Activated CD8-positive, alpha-beta T cell treated with anti-CD3 and anti-CD28 coated beads for 36 hours (primary cell): ENCODE data around the gene SKAP1. TPM values are rescaled to one million over a fixed set of nuclear protein-coding genes. Genes with fewer than 3 reads are reported as not detected.
"Not testable (repeated sequence)": the region's sequence is repeated elsewhere in the genome, so short reads cannot be mapped to it uniquely, and the experiment has no call there.

Source experiments
- ATAC-seq: fragments of 200-7000 bp; cut with Tn5 transposase; one replicate; pipeline ENCODE4 v1.10.0; 2021; ENCODE audit warnings: mild to moderate bottlenecking, moderate library complexity
- CTCF ChIA-PET: fragments of 350-600 bp; sonication (Branson Sonifier 250); formaldehyde crosslinking; loops from one replicate; lab custom pipeline; 2021; ENCODE audit warnings: antibody characterized with exemption; lab: Charles Lee
- POLR2A ChIA-PET: fragments of 350-600 bp; sonication (Branson Sonifier 250); formaldehyde crosslinking; loops from one replicate; lab custom pipeline; 2021; ENCODE audit warnings: antibody characterized with exemption; lab: Charles Lee
- DNase-seq: peaks from one replicate; pipeline ENCODE4 v3.0.0-alpha.2; 2020
- H3K27ac Mint-ChIP-seq: one replicate; pipeline ENCODE4 v1.8.0; 2021; ENCODE audit warnings: mild to moderate bottlenecking, mixed read lengths
- H3K27me3 Mint-ChIP-seq: one replicate; pipeline ENCODE4 v1.8.0; 2021; ENCODE audit warnings: mixed read lengths
- H3K36me3 Mint-ChIP-seq: one replicate; pipeline ENCODE4 v1.8.0; 2021; ENCODE audit warnings: low read depth, mixed read lengths
- H3K4me1 Mint-ChIP-seq: one replicate; pipeline ENCODE4 v1.8.0; 2021; ENCODE audit warnings: low read depth, mixed read lengths
- H3K4me3 Mint-ChIP-seq: one replicate; pipeline ENCODE4 v1.8.0; 2021; ENCODE audit warnings: mild to moderate bottlenecking, moderate library complexity, mixed read lengths
- H3K9me3 Mint-ChIP-seq: one replicate; pipeline ENCODE4 v1.8.0; 2021; ENCODE audit warnings: mixed read lengths
- CTCF ChIP-seq: fragments of 200-600 bp; IDR thresholded peaks from one replicate; pipeline ENCODE4 v1.8.0; 2022; ENCODE audit warnings: antibody characterized with exemption, mild to moderate bottlenecking
- intact Hi-C: fragments of 100-400 bp; cut with micrococcal nuclease; formaldehyde crosslinking; loops from one replicate; pipeline ENCODE4 v1.10.0; 2022
- total RNA-seq, 2 experiments: library from RNA; stranded (reverse); gene quantifications; one replicate each; pipeline ENCODE4 v1.2.3, GENCODE V29; 2021

SKAP1 gene
- total RNA-seq, 2 experiments from 2014 or later = 73.9 to 81.3 TPM

- intact Hi-C loops = no loop called here
- Mint-ChIP-seq H3K4me1 (peaks cover 29% of the 10 kb centered on the region), H3K27me3 (no peaks in the 10 kb centered on the region), H3K4me3 (no peak overlapping the region), H3K36me3 (peaks cover 31% of the 10 kb centered on the region), H3K27ac (peak overlapping the region; percentile 35), H3K9me3 (no peaks in the 10 kb centered on the region)
- DNase-seq = no peak
- TF ChIP-seq CTCF = no peak
- no peak for ATAC-seq
- POLR2A ChIA-PET = no interaction called here
- CTCF ChIA-PET = interaction anchor here (1.2 to 3.7 kb wide), 4 partner anchors 11 to 21 kb away, joined by 3 to 18 read pairs (median 5); no protein-coding TSS in a partner anchor
Measured at GRCh38 chr17:48373130-48373830, 56.7 kb downstream of the SKAP1 start.

- H3K27me3 Mint-ChIP-seq, intact Hi-C loops, ATAC-seq, H3K4me3 Mint-ChIP-seq, POLR2A ChIA-PET, H3K27ac Mint-ChIP-seq, H3K9me3 Mint-ChIP-seq, DNase-seq: not testable (repeated sequence)
- CTCF ChIA-PET = interaction anchor here (0.8 to 1.2 kb wide), 5 partner anchors 10 to 89 kb away, joined by 3 to 4 read pairs (median 4); no protein-coding TSS in a partner anchor
- Mint-ChIP-seq H3K4me1 (peaks cover 39% of the 10 kb centered on the region), H3K36me3 (peaks cover 41% of the 10 kb centered on the region)
Measured at GRCh38 chr17:48368967-48369366, 61.0 kb downstream of the SKAP1 start.

- Mint-ChIP-seq H3K36me3 (peaks cover 36% of the 10 kb centered on the region), H3K27ac (no peak overlapping the region), H3K9me3 (no peaks in the 10 kb centered on the region), H3K4me1 (peaks cover 33% of the 10 kb centered on the region), H3K4me3 (no peak overlapping the region), H3K27me3 (no peaks in the 10 kb centered on the region)
- ChIA-PET CTCF (interaction anchor here (0.8 to 1.2 kb wide), 5 partner anchors 10 to 89 kb away, joined by 3 to 4 read pairs (median 4); no protein-coding TSS in a partner anchor), POLR2A (no interaction called here)
- intact Hi-C loops = no loop called here
- DNase-seq (no peak), ATAC-seq (no peak)
- TF ChIP-seq CTCF = no peak
Measured at GRCh38 chr17:48368352-48368908, 61.6 kb downstream of the SKAP1 start.

GRCh38 chr17:48363161-48363560 lies 66.9 kb downstream of the SKAP1 start:
- intact Hi-C loops = no loop called here
- peaks cover 20% of the 10 kb centered on the region for H3K36me3 Mint-ChIP-seq
- ChIA-PET CTCF (interaction anchor here (0.9 to 3.2 kb wide), 9 partner anchors 10 to 255 kb away, joined by 3 to 21 read pairs (median 5); partner anchors contain the start of gene HOXB5), POLR2A (interaction anchor here (0.6 to 1.0 kb wide), 3 partner anchors 8 to 237 kb away, joined by 3 read pairs; no protein-coding TSS in a partner anchor)
- no peak overlapping the region for H3K4me3 Mint-ChIP-seq
- peaks cover 34% of the 10 kb centered on the region for H3K4me1 Mint-ChIP-seq
- ATAC-seq (no peak), DNase-seq (no peak)
- H3K27ac Mint-ChIP-seq = no peak overlapping the region
- no peaks in the 10 kb centered on the region for H3K27me3 Mint-ChIP-seq
- TF ChIP-seq CTCF = no peak
- H3K9me3 Mint-ChIP-seq = no peaks in the 10 kb centered on the region

GRCh38 chr17:48360861-48361633 lies 69.0 kb downstream of the SKAP1 start:
- peaks cover 25% of the 10 kb centered on the region for H3K4me1 Mint-ChIP-seq
- H3K4me3 Mint-ChIP-seq, DNase-seq, ATAC-seq, POLR2A ChIA-PET, H3K27me3 Mint-ChIP-seq, H3K27ac Mint-ChIP-seq, H3K9me3 Mint-ChIP-seq, intact Hi-C loops: not testable (repeated sequence)
- peaks cover 11% of the 10 kb centered on the region for H3K36me3 Mint-ChIP-seq
- CTCF ChIA-PET = interaction anchor here (1.3 to 3.2 kb wide), 2 partner anchors 9 to 97 kb away, joined by 4 to 21 read pairs; no protein-coding TSS in a partner anchor
